H1 (cell line): ENCODE measurements around the gene SIX3.

ENCODE experiments used
- BACH1 ChIP-seq: IDR thresholded peaks from 2 replicates; pipeline ENCODE4 v1.6.1; 2012; ENCODE audit warnings: low read length, improper control_type of control experiment
- CEBPB ChIP-seq: IDR thresholded peaks from 2 replicates; pipeline ENCODE4 v1.6.1; 2012; ENCODE audit warnings: low read depth, low read length
- GTF2F1 ChIP-seq: IDR thresholded peaks from 2 replicates; pipeline ENCODE4 v1.6.1; 2012; ENCODE audit warnings: low read depth, low read length, improper control_type of control experiment, borderline replicate concordance
- JUND ChIP-seq: IDR thresholded peaks from 2 replicates; pipeline ENCODE4 v1.6.1; 2011; ENCODE audit warnings: mild to moderate bottlenecking, improper control_type of control experiment, low read length
- NRF1 ChIP-seq: IDR thresholded peaks from 2 replicates; pipeline ENCODE4 v1.6.1; 2011; ENCODE audit warnings: mild to moderate bottlenecking, low read depth, low read length, improper control_type of control experiment
- PHF8 ChIP-seq: fragments of 200-600 bp; sonication (generic); conservative IDR thresholded peaks from 2 replicates; pipeline ENCODE4 v1.7.1; 2012; ENCODE audit warnings: low read depth, mild to moderate bottlenecking, inconsistent platforms, low read length, moderate library complexity
- POLR2A ChIP-seq, 2 experiments: IDR thresholded peaks; 1 replicate in 1 of 2; 2 replicates in 1 of 2; pipeline ENCODE4 v1.6.1; 2011; ENCODE audit warnings: low read depth in 2 of 2, low read length in 2 of 2, mild to moderate bottlenecking in 2 of 2; ENCODE audit errors: control extremely low read depth in 1 of 2
- POLR2AphosphoS5 ChIP-seq: IDR thresholded peaks from 2 replicates; pipeline ENCODE4 v1.6.1; 2011; ENCODE audit warnings: low read depth, low read length
- POU5F1 ChIP-seq: IDR thresholded peaks from 2 replicates; pipeline ENCODE4 v1.6.1; 2011; ENCODE audit warnings: low read depth, mild to moderate bottlenecking, low read length, moderate library complexity
- TAF1 ChIP-seq: IDR thresholded peaks from 2 replicates; pipeline ENCODE4 v1.6.1; 2011; ENCODE audit warnings: mild to moderate bottlenecking, low read depth, low read length
- USF2 ChIP-seq: IDR thresholded peaks from 2 replicates; pipeline ENCODE4 v1.6.1; 2011; ENCODE audit warnings: low read length, improper control_type of control experiment
- ZNF274 ChIP-seq: IDR thresholded peaks from 2 replicates; pipeline ENCODE4 v1.7.0; 2012; ENCODE audit warnings: low read length, borderline replicate concordance; ENCODE audit errors: extremely low read depth
- TF ChIP-seq, protein P1 (sequence below), 3 experiments: IDR thresholded peaks; 1 replicate in 2 of 3; 2 replicates in 1 of 3; pipeline versions ENCODE4 v1.5.1 to v1.6.1; 2011; ENCODE audit warnings: low read length in 3 of 3, mild to moderate bottlenecking in 3 of 3, inconsistent platforms in 2 of 3, low read depth in 1 of 3, moderate library complexity in 1 of 3; ENCODE audit not compliant: insufficient read depth in 1 of 3; ENCODE audit errors: control extremely low read depth in 1 of 3

DNA sequence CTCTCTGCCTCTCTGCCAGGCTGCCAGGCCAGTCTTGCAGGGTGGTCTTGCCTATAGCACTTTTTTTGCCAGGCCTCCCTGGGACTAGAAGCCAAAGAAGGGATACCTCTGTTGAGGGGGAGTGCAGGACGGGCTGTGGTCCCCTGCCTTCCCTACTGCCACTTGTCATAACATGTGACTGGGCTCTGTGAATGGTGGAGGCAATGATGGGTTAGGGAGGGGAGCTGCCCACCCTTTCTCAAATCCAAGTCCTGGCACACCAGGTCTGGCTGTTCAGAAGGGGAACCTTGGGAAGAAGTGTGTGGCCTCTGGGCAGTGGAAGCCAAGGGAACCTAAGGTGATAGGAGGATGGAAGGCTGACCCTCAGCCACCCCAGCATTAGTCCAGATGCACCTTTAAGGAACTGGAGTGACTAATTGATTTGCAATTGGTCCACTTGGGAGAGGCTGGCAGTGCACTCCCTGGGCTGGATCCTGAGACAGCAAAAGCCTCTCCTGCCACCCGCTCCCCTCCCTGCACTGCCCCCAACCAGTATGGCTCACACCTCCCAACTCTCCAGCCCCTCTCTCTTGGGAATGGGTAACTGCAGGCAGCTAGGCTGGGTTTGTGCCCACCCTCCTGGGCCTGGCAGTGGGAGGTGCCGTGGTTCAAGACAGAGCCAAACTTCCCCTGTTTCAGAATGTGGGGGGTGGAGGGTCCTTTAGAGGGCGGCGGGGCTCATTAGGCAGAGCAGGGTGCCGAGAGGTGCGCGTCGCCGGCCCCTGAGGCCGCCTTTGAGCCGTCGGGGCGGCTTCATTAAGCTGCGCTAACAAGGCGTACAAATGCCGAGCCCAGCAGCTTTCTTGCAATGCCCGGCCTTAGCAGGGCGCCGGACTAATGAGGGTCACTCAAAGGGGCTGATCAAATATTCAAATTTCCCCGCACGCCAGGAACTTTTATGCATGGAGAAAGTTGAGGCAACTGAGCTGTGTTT, 4.5 kb upstream of the SIX3 start:
- TF ChIP-seq TAF1 = no peak
- no peak for TF ChIP-seq ZNF274
- no peak for TF ChIP-seq POU5F1
- TF ChIP-seq POLR2AphosphoS5 = no peak
- no peak for TF ChIP-seq POLR2A (IDR thresholded peaks at IDR 0.05; ENCODE audit: control extremely low read depth in 1 of 2, low read depth in 2 of 2, low read length in 2 of 2)
- TF ChIP-seq, protein P1, sequence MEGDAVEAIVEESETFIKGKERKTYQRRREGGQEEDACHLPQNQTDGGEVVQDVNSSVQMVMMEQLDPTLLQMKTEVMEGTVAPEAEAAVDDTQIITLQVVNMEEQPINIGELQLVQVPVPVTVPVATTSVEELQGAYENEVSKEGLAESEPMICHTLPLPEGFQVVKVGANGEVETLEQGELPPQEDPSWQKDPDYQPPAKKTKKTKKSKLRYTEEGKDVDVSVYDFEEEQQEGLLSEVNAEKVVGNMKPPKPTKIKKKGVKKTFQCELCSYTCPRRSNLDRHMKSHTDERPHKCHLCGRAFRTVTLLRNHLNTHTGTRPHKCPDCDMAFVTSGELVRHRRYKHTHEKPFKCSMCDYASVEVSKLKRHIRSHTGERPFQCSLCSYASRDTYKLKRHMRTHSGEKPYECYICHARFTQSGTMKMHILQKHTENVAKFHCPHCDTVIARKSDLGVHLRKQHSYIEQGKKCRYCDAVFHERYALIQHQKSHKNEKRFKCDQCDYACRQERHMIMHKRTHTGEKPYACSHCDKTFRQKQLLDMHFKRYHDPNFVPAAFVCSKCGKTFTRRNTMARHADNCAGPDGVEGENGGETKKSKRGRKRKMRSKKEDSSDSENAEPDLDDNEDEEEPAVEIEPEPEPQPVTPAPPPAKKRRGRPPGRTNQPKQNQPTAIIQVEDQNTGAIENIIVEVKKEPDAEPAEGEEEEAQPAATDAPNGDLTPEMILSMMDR (IDR thresholded peaks at IDR 0.05; ENCODE audit: control extremely low read depth in 1 of 3, insufficient read depth in 1 of 3, low read depth in 1 of 3, low read length in 3 of 3) = no peak
- TF ChIP-seq USF2 = no peak
- no peak for TF ChIP-seq NRF1
- no peak for TF ChIP-seq JUND
- no peak for TF ChIP-seq BACH1
- no peak for TF ChIP-seq PHF8
- no peak for TF ChIP-seq CEBPB
- no peak for TF ChIP-seq GTF2F1
